ENCODE measurements around the gene FALEC. TPM values are rescaled to one million over a fixed set of nuclear protein-coding genes. Genes with fewer than 3 reads are reported as not detected.

Gene FALEC
- total RNA-seq, 8 experiments from 2014 or later: 0.57 to 4.1 (median 2.1) TPM

DNA sequence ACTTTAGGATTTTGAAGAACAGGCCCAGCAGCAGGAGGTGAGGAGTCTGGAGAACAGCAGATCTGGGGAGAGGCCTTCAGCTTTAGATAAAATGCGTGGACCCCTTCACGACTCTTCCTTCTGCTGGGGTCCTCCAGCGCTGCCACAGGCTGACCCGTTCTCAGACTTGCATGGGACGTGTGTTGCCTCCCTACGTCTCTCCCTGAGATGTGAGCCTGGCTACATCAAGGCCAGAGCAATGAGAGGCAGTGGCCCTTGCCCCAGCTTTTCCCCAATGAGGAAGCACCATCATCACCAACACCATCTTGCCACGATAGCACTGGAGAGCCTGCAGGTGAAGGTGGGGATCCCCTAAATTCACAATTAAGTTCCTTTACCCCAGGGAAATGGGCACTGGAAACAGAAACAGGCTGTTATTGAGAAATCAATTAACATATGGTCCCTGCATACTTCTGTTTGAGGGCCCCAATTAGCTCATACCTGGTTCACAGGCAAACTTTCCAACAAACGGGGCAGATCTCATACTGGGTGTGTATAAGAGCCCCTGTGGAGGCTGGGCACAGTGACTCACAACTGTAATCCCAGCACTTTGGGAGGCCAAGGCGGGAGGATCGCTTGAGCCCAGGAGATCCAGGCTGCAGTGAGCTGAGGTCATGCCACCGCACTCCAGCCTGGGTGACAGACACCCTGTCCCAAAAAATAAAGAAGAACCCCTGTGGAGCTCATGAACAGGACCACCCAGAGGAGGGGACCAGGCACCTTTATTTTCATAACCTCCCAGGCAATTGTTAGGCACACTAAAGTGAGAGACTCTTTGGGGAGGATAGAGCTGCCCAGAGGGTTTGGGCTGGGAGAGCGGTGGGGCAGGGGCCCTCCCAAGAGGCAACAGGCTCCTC is 21.5 kb downstream of the FALEC start:
- Histone ChIP-seq H3K4me1 (replicated peaks in 1 of 2) (peaks cover 4% of the 10 kb centered on the region in 2 donors), H3K4me3 (no peak overlapping the region), H3K27ac (no peak overlapping the region)
- in situ Hi-C loops (cut with MboI; ENCODE audit: low pct_unique_long_range_greater_than_20kb in 2 of 9, low sequenced_read_pairs in 9 of 9, unreplicated experiment in 9 of 9): no loop called here
- ATAC-seq (replicated peaks in 6 of 8): no peak
- WGBS, 10 experiments: 33 to 100% (median 92%) methylated on average over 1 to 9 of the region's 12 CpGs; no CpG with 5 or more reads in 2 of the 10 experiments

DNA sequence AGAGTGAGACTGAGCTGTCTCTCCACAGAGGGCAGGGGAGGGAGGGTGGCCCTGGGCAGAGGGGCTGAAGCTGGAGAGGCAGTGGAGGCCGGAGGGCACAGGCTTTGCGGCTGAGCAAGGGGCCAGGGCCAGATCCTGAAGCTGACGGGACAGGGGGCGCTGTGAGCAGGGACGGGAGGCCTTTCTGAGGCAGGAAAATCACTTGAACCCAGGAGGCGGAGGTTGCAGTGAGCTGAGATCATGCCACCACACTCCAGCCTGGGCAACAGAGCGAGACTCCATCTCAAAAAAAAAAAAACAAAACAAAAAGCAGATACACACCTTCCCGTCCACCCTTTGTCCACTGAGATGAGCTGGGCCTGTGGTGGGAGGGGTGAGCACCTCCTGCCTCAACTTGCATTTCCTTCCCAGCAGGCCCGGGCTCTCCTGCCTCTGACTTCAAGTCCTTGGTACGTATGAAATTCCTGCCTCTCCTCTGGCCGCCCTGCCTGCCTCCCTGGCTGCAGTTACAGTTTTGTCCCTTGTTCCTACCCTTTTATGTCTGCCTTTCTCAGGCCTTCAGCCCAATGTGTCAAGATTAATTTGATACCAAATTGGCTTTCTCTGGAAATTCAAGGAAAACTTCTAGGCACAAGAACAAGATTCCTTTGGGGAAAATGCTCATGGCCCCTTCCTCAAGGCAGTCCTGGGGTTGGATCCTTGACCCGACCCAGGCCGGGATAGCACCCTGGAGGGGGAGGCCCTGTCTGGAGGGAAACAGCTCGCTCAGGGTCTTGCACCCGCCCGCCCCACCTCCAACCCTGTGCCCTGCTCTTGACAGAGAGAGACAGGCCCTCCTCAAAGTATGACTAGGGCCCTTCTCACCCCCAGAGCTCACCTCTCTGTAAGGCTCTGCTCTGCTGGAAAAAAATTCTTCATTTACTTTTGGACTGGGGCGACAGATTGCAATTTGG is 22.5 kb downstream of the FALEC start:
- in situ Hi-C loops (cut with MboI; ENCODE audit: low pct_unique_long_range_greater_than_20kb in 2 of 9, low sequenced_read_pairs in 9 of 9, unreplicated experiment in 9 of 9): no loop called here
- WGBS, 10 experiments: 40 to 78% (median 58%) methylated on average over 1 to 12 of the region's 17 CpGs; no CpG with 5 or more reads in 2 of the 10 experiments
- H3K27ac ChIP-seq: no peak overlapping the region
- ATAC-seq (replicated peaks in 6 of 8): peak in 5 of 8 experiments; percentile 15 to 98 (median 65)
- H3K4me3 ChIP-seq: no peak overlapping the region
- no peaks in the 10 kb centered on the region for H3K4me1 ChIP-seq (replicated peaks in 1 of 2)

DNA sequence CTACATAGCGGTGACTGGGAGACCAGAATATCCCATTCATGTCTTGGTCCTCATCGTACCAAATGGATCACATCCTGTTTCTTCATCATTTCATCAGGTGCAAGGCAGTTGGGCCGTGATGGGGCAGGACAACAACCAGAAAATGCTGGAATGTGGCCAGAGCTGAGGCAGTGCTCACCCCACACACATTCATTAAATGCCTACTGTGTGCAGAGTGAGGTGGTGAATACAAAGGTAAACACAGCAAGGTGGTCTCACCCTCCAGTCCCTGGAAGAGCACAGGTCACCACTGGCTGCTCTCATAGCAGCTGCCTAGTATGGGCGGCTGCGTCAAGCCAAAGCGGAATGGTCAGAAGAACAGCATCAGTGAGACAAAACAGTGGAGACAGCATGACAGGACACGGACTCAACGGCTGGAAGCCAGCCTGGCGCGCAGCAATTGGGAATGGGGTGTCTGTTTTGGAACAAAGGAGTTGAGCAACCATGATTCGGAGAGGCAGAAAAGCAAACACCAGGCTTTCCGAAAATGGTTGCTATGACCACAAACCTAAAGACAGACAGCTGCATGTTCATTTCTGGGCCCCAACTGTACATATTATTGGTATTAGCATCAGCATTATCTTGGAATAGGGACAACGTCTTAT is 28.1 kb downstream of the FALEC start:
- WGBS, 10 experiments: 20 to 87% (median 45%) methylated on average over 1 to 13 of the region's 13 CpGs
- Histone ChIP-seq H3K4me3 (no peak overlapping the region), H3K4me1 (replicated peaks in 1 of 2) (peaks cover 0 to 7% of the 10 kb centered on the region in 2 donors), H3K27ac (no peak overlapping the region)
- in situ Hi-C loops (cut with MboI; ENCODE audit: low pct_unique_long_range_greater_than_20kb in 2 of 9, low sequenced_read_pairs in 9 of 9, unreplicated experiment in 9 of 9): no loop called here
- ATAC-seq (replicated peaks in 6 of 8): peak in 4 of 8 experiments; percentile 8 to 70 (median 36)

DNA sequence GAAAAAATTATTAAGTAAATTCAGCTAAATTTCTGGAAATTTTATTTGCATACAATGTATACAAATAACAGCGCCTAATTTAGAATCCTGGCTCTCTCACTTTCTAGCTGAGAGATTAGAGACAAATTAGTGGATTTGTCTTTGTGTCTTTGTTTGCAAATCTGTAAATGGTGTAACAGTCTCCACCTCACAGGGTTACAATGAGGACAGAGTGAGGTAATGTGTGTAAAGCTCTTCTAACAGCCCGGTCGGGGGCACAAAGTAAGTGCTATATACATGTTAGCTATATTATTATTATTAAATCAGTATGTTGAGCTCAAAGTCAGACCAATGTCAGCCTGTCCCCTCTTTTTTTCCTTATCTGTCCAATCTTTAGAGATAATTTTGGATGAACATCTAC is 28.7 kb downstream of the FALEC start:
- in situ Hi-C loops (cut with MboI; ENCODE audit: low pct_unique_long_range_greater_than_20kb in 2 of 9, low sequenced_read_pairs in 9 of 9, unreplicated experiment in 9 of 9): no loop called here
- peak in 1 of 8 experiments; percentile 7 for ATAC-seq (replicated peaks in 6 of 8)
- Histone ChIP-seq H3K4me3 (no peak overlapping the region), H3K4me1 (replicated peaks in 1 of 2) (peaks cover 0 to 7% of the 10 kb centered on the region in 2 donors), H3K27ac (no peak overlapping the region)
- 19 to 93% (median 80%) methylated on average over 1 to 3 of the region's 3 CpGs; no CpG with 5 or more reads in 1 of the 10 experiments for WGBS, 10 experiments

DNA sequence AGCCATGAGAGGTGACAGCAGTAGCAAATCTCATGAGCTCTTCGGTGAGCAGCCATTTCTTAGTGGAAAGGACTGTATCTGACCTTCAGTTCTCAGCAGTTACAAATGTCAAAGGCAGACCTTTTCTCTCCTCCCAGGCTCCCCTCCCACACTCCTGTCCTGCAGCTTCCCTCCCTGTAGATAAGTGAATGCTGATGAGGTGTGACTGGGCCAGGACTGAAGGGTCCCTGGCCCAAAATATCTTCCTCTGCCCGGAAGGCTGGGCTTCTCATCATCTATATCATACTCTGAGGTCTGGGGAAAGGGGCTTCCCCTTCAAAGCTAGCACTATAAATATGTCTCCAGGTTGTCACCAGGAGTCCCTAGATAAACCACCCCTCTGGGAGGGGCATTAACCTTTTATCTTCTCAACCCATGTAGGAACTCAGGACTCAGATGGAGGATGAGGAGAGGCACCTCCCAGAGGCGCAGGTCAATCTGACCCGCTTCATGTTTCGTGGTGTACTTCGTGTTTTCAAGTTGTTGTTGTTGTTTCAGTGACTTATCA is 30.0 kb downstream of the FALEC start:
- WGBS, 10 experiments: 67 to 100% (median 94%) methylated on average over 1 to 6 of the region's 6 CpGs; no CpG with 5 or more reads in 2 of the 10 experiments
- H3K27ac ChIP-seq: no peak overlapping the region
- in situ Hi-C loops (cut with MboI; ENCODE audit: low pct_unique_long_range_greater_than_20kb in 2 of 9, low sequenced_read_pairs in 9 of 9, unreplicated experiment in 9 of 9): no loop called here
- peaks cover 0 to 7% of the 10 kb centered on the region in 2 donors for H3K4me1 ChIP-seq (replicated peaks in 1 of 2)
- no peak overlapping the region for H3K4me3 ChIP-seq
- no peak for ATAC-seq (replicated peaks in 6 of 8)

DNA sequence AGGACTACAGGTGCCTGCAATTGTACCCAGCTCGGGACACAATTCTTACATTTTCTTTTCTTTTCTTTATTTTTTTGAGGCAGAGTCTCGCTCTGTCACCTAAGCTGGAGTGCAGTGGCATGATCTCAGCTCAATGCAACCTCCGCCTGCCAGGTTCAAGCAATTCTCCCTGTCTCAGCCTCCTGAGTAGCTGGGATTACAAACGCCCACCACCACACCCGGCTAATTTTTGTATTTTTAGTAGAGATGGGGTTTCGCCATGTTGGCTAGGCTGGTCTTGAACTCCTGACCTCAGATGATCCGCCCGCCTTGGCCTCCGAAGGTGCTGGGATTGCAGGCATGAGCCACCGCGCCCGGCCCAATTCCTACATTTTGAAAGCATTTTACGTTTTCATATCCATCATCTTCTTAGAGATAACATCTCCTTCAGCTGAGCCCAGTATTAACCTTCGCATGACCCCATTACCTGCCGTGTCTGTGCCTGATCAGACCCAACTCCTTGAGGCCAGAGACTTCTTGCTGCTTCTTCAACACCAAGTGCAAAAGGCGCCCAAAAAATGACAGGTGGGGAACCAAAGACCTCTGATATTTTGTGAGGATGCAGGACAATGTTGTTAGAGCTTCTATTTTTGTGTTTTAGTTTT is 30.9 kb downstream of the FALEC start:
- Histone ChIP-seq H3K4me3 (no peak overlapping the region), H3K4me1 (replicated peaks in 1 of 2) (peaks cover 0 to 7% of the 10 kb centered on the region in 2 donors), H3K27ac (no peak overlapping the region)
- in situ Hi-C loops (cut with MboI; ENCODE audit: low pct_unique_long_range_greater_than_20kb in 2 of 9, low sequenced_read_pairs in 9 of 9, unreplicated experiment in 9 of 9): no loop called here
- 77 to 100% (median 89%) methylated on average over 1 to 15 of the region's 16 CpGs for WGBS, 10 experiments
- no peak for ATAC-seq (replicated peaks in 6 of 8)

DNA sequence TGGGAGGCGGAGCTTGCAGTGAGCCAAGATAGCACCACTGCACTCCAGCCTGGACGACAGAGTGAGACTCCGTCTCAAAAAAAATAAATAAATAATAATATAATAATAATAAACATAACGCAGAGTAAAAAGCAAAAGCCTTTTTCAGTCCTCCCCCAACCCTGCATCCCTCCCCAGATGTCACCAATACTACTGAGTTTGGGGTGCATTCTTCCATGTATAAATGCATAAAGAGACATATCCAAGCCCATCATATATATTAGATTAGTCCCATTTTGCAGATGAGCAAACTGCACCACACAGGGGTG is 32.7 kb downstream of the FALEC start:
- no peak for ATAC-seq (replicated peaks in 6 of 8)
- Histone ChIP-seq H3K27ac (no peak overlapping the region), H3K4me3 (peak overlapping the region; percentile 35 to 48 (median 39)), H3K4me1 (replicated peaks in 1 of 2) (peaks cover 0 to 15% of the 10 kb centered on the region in 2 donors)
- in situ Hi-C loops (cut with MboI; ENCODE audit: low pct_unique_long_range_greater_than_20kb in 2 of 9, low sequenced_read_pairs in 9 of 9, unreplicated experiment in 9 of 9): no loop called here
- WGBS, 10 experiments: 31 to 100% (median 80%) methylated on average over 1 to 4 of the region's 4 CpGs; no CpG with 5 or more reads in 2 of the 10 experiments

DNA sequence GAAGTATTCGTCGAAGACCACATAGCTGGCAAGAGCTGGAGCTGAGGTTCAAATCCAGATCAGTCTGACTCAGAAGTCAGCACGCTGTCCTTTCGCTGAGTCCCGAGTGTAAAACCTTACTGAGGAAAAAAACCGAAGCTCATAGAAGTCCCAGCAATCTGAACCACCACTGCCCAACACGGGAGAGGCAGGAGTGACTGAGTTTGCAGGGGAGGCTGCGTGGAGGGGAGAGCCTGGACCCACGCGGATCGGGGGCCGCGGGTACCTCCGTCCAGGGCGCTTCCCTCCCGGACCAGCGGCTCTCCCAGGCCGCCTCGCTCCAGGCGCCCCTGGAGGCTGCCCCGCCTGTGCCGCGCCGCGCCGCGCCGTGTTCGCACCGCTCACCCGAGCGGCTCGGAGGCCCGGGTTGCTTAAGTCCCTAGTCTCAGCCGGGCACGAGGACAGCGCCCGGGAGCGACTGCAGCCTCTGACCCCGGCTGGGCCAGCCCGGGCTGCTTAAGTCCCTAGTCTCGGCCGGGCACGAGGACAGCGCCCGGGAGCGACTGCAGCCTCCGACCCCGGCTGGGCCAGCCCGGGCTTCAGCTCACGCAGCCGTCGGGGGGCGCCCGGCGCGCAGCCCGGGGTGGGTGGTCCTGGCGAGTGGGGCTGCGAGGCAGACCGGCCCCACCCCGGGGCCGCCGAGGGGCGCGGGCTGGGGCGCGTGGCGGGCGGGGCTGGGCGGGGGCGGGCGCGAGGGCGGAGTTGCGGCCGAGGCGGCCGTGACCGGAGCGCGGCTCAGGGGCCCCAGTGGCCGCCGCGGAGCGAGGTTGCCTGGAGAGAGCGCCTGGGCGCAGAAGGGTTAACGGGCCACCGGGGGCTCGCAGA is 33.3 kb downstream of the FALEC start, which contains the start of gene ADAMTSL4:
Gene ADAMTSL4, plus strand, starts transcription at position 777 of the 864 bp plus-strand sequence. CDS start 2,881 bp downstream, outside the sequence.
- Histone ChIP-seq H3K4me1 (replicated peaks in 1 of 2) (peaks cover 0 to 10% of the 10 kb centered on the region in 2 donors), H3K4me3 (peak within 1 kb of the TSS; percentile 35 to 48 (median 39)), H3K27ac (peak within 1 kb of the TSS in 1 of 2 donors; percentile 7)
- peak; percentile 45 to 85 (median 80) for ATAC-seq (replicated peaks in 6 of 8)
- WGBS, 10 experiments: 0 to 18% (median 5%) methylated on average over 1 to 22 of the region's 91 CpGs; no CpG with 5 or more reads in 4 of the 10 experiments
- in situ Hi-C loops (cut with MboI; ENCODE audit: low pct_unique_long_range_greater_than_20kb in 2 of 9, low sequenced_read_pairs in 9 of 9, unreplicated experiment in 9 of 9): no loop called here

DNA sequence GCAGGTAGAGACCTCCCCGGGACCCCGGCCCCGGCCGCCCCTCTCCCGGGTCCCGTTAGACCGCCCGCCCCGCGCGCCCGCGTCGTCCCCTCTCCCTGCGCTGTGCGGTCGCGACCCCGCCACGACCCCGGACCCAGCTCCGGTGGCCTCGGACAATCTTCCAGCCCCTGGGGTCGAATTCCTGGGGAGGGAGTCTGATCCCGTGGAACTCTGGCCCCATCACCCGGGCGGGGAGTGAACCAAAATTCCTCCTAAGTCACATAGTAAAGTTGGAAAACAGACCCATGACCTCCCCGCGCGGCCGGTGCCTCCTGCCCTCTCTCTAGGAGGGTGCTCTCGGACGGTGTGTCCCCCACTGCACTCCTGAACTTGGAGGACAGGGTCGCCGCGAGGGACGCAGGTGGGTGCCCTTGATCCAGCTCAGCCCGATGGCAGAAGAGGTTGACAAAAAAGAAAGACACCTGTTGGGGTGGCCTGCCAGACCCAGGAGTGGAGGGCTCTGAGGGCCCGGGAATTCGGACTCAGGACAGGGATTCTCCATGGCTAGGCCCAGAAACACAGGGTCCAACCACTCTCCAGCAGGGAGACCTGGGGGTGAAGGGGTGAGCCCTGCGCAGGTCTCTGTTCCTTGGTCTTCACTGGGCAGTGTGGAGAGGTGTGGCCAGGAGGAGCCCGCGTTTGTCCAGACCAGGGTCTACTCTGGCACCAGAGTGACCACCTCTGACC is 34.1 kb downstream of the FALEC start:
- Histone ChIP-seq H3K4me1 (replicated peaks in 1 of 2) (peaks cover 0 to 8% of the 10 kb centered on the region in 2 donors), H3K4me3 (peak overlapping the region; percentile 35 to 48 (median 39)), H3K27ac (no peak overlapping the region)
- WGBS, 10 experiments: 57 to 100% (median 72%) methylated on average over 1 to 15 of the region's 43 CpGs; no CpG with 5 or more reads in 6 of the 10 experiments
- peak in 2 of 8 experiments; percentile 1 for ATAC-seq (replicated peaks in 6 of 8)
- in situ Hi-C loops (cut with MboI; ENCODE audit: low pct_unique_long_range_greater_than_20kb in 2 of 9, low sequenced_read_pairs in 9 of 9, unreplicated experiment in 9 of 9): loop anchor here in 1 of 9 experiments (25.0 kb wide), 1 partner anchor 87 kb away; no protein-coding TSS in a partner anchor

DNA sequence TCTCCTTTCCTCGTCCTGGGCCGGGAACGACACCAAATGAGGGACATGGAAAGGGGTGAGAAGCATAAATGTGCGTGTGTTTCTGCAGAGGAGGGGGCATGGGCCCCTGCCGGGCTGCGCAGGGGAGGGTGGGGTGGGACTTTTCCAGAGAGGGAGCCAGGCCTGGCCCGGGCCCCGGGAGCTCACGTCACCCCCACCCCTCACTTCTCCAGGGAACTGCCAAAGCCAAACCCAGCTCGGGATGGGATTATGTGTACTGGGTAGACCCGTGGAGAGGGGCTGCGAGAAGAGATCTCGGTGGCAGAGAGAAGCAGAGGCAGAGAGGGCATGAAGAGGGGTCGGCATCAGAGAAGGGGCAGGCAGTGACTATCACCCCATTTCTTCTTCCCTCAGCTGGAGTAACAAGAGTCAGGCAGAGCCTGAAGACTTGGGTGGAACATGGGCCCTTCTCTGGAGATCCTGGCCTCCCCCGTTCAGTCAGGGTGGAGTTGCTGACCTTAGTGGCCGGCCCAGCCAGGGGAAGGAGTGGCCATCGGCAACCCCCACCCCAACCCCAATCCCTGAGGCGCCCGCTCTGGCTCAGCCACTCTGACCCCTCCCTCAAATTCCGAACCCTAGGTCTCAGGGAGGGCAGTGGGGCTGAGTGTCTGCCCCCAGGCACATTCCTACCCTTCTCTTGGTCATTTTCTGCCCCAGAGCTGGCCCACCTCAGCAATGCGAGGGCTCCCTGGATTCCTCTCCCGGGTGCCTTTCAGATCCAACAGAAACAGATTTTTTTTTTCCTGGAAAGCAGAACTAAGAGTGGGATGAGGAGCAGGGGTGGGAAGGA is 34.9 kb downstream of the FALEC start:
- in situ Hi-C loops (cut with MboI; ENCODE audit: low pct_unique_long_range_greater_than_20kb in 2 of 9, low sequenced_read_pairs in 9 of 9, unreplicated experiment in 9 of 9): loop anchor here in 1 of 9 experiments (25.0 kb wide), 1 partner anchor 88 kb away; no protein-coding TSS in a partner anchor
- Histone ChIP-seq H3K4me3 (no peak overlapping the region), H3K4me1 (replicated peaks in 1 of 2) (peaks cover 0 to 8% of the 10 kb centered on the region in 2 donors), H3K27ac (no peak overlapping the region)
- 67 to 86% (median 78%) methylated on average over 1 to 5 of the region's 22 CpGs; no CpG with 5 or more reads in 5 of the 10 experiments for WGBS, 10 experiments
- peak in 2 of 8 experiments; percentile 4 to 8 for ATAC-seq (replicated peaks in 6 of 8)
